Mammary epithelial cell (primary cell): ENCODE data around the gene SIK2.

ENCODE experiments used
- EZH2 ChIP-seq: IDR thresholded peaks from 2 replicates; pipeline ENCODE4 v1.6.1; 2012; ENCODE audit warnings: low read length, inconsistent platforms, borderline replicate concordance
- TF ChIP-seq, protein P1 (sequence below), 2 donors: IDR thresholded peaks in 1 of 2; conservative IDR thresholded peaks in 1 of 2; 2 replicates each; pipeline ENCODE4 v1.5.1; 2011 to 2012; ENCODE audit warnings: inconsistent platforms in 2 of 2, low read length in 2 of 2, mild to moderate bottlenecking in 2 of 2, control low read depth in 1 of 2, low read depth in 1 of 2; ENCODE audit not compliant: insufficient read depth in 1 of 2; ENCODE audit errors: extremely low read depth in 1 of 2

DNA sequence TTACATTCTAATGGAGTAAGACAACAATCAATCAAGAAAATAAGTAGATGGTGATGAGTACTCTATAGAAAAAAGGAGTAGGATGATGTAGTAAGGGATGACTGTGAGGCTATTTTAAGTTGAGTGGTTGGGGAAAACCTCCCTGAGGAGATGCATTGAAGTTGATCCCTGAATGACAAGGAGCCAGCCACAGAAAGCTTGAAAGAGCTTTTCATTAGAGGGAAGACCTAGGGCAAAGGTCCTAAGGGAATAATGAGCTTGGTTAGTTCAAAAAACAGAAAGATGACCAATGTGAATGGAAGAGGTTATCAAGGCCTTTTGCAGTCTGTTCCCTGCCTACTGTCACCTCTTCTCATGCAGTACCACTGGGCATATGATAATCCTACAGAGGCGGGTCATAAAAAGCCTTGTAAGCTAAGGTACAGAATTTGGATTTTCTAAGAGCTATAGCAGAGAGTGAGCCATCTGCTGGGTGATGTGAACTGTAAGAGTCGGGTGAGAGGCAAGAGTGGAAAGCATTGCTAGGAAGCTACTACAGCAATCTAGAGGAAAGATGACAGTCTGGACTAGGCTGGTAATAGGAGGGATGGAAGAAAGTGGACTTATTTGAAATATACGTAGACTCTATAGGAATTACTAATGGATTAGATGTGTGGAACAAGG, 160.9 kb downstream of the SIK2 start:
- TF ChIP-seq, protein P1, sequence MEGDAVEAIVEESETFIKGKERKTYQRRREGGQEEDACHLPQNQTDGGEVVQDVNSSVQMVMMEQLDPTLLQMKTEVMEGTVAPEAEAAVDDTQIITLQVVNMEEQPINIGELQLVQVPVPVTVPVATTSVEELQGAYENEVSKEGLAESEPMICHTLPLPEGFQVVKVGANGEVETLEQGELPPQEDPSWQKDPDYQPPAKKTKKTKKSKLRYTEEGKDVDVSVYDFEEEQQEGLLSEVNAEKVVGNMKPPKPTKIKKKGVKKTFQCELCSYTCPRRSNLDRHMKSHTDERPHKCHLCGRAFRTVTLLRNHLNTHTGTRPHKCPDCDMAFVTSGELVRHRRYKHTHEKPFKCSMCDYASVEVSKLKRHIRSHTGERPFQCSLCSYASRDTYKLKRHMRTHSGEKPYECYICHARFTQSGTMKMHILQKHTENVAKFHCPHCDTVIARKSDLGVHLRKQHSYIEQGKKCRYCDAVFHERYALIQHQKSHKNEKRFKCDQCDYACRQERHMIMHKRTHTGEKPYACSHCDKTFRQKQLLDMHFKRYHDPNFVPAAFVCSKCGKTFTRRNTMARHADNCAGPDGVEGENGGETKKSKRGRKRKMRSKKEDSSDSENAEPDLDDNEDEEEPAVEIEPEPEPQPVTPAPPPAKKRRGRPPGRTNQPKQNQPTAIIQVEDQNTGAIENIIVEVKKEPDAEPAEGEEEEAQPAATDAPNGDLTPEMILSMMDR (conservative IDR thresholded peaks at IDR 0.05 in 1 of 2, IDR thresholded peaks at IDR 0.05 in 1 of 2; ENCODE audit: extremely low read depth in 1 of 2, insufficient read depth in 1 of 2, low read depth in 1 of 2, low read length in 2 of 2) = no peak
- no peak for TF ChIP-seq EZH2
